Transverse colon (tissue), 4 donors: ENCODE measurements around the gene SLC22A15. TPM values are rescaled to one million over a fixed set of nuclear protein-coding genes. Genes with fewer than 3 reads are reported as not detected.

ENCODE experiments used
- DNase-seq: peaks from one replicate; pipeline ENCODE4 v3.0.0-alpha.2; 2019
- H3K27ac ChIP-seq, 4 donors: fragments of 200-600 bp; sonication (generic); 2 replicates each; pipeline ENCODE4 v1.5.1; 2016 to 2018; ENCODE audit warnings: inconsistent platforms in 4 of 4
- H3K27me3 ChIP-seq: fragments of 200-600 bp; sonication (generic); 2 replicates; pipeline ENCODE4 v1.5.1; 2017; ENCODE audit warnings: inconsistent platforms
- H3K36me3 ChIP-seq, 4 donors: fragments of 200-600 bp; sonication (generic); 2 replicates each; pipeline ENCODE4 v1.5.1; 2017 to 2019; ENCODE audit warnings: inconsistent platforms in 4 of 4
- H3K4me1 ChIP-seq, 4 donors: fragments of 200-600 bp; sonication (generic); 2 replicates each; pipeline ENCODE4 v1.5.1; 2017 to 2020; ENCODE audit warnings: inconsistent platforms in 4 of 4
- H3K4me3 ChIP-seq, 4 donors: fragments of 200-600 bp; sonication (generic); 1 replicate in 1 of 4; 2 replicates in 3 of 4; pipeline versions ENCODE4 v1.5.1 to v1.6.1; 2017 to 2019; ENCODE audit warnings: inconsistent platforms in 4 of 4
- H3K9me3 ChIP-seq, 2 donors: fragments of 200-600 bp; sonication (generic); 2 replicates each; pipeline ENCODE4 v1.5.1; 2017 to 2019; ENCODE audit warnings: inconsistent platforms in 2 of 2
- EP300 ChIP-seq: sonication (generic); formaldehyde crosslinking; IDR thresholded peaks from one replicate; pipeline ENCODE4 v1.6.1; 2017; ENCODE audit warnings: antibody characterized with exemption, low read depth
- POLR2A ChIP-seq: fragments of 450-650 bp; IDR thresholded peaks from one replicate; pipeline ENCODE4 v1.6.1; 2016; ENCODE audit warnings: antibody characterized with exemption, mild to moderate bottlenecking, moderate library complexity
- POLR2AphosphoS5 ChIP-seq, 3 donors: sonication (generic); formaldehyde crosslinking; IDR thresholded peaks; one replicate each; pipeline ENCODE4 v1.6.1; 2016; ENCODE audit warnings: antibody characterized with exemption in 3 of 3
- WGBS, 2 donors: methylation state at CpG; one replicate each; pipeline ENCODE4 v1.1.5; 2018; ENCODE audit warnings: low coverage in 1 of 2; 5-methylcytosine and 5-hydroxymethylcytosine counted together
- in situ Hi-C, 4 donors: fragments of 200-750 bp; cut with MboI; loops; one replicate each; pipeline versions ENCODE4 v1.15.0 to v1.15.1; 2017; ENCODE audit warnings: low sequenced_read_pairs in 3 of 4, low pct_ligation_motif_present in 1 of 4, low pct_unique_long_range_greater_than_20kb in 1 of 4
- intact Hi-C: fragments of 100-400 bp; cut with DNase I; formaldehyde crosslinking; loops from one replicate; pipeline ENCODE4 v1.15.1; 2023; ENCODE audit warnings: low total_unique reads
- total RNA-seq, 4 donors: library from RNA; depleted of rRNA; stranded (reverse); fragments of >200 nt; gene quantifications; one replicate each; pipeline ENCODE4 v1.1.0, GENCODE V29; 2016
- TF ChIP-seq, protein P1 (sequence below), 5 experiments: fragments of 200-600 bp in 3 of 5; fragments of 450-650 bp in 2 of 5; sonication (generic) in 3 of 5; IDR thresholded peaks; 1 replicate in 2 of 5; 2 replicates in 3 of 5; pipeline ENCODE4 v1.5.1; 2016 to 2017; ENCODE audit warnings: antibody characterized with exemption in 5 of 5, inconsistent platforms in 3 of 5, mild to moderate bottlenecking in 2 of 5, moderate library complexity in 1 of 5

Gene SLC22A15
- total RNA-seq, 4 donors from 2014 or later = 1.9 to 5.6 (median 3.4) TPM

DNA sequence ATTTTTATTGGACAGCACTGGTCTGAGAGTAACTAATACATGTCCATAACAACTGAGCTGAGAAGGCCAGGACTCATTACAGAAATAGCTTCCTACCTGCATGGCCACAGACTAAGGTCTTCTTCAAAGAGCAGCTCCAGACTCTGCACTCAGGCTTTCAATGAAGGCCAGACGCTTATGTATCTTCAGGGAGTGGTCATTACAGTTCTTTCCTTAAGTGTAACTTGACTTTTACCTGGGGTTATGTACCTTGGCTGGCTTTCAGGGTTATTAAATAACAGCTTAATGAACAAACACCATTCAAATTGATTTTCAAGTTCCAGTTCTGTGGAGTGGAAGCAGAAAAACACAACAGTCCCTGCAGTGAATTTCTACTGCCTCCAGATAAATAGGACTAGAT is 23.8 kb upstream of the SLC22A15 start:
- intact Hi-C loops (no loop called here), in situ Hi-C loops (no loop called here)
- Histone ChIP-seq H3K4me1 (no peaks in the 10 kb centered on the region), H3K36me3 (no peaks in the 10 kb centered on the region), H3K27me3 (peaks cover 6% of the 10 kb centered on the region), H3K9me3 (no peaks in the 10 kb centered on the region), H3K27ac (no peak overlapping the region), H3K4me3 (no peak overlapping the region)
- DNase-seq = no peak
- 0% methylated on average over 1 of the region's 1 CpG for WGBS, 2 donors
- TF ChIP-seq EP300 (no peak), POLR2A (no peak), POLR2AphosphoS5 (IDR thresholded peaks at IDR 0.05) (no peak)
- TF ChIP-seq, protein P1, sequence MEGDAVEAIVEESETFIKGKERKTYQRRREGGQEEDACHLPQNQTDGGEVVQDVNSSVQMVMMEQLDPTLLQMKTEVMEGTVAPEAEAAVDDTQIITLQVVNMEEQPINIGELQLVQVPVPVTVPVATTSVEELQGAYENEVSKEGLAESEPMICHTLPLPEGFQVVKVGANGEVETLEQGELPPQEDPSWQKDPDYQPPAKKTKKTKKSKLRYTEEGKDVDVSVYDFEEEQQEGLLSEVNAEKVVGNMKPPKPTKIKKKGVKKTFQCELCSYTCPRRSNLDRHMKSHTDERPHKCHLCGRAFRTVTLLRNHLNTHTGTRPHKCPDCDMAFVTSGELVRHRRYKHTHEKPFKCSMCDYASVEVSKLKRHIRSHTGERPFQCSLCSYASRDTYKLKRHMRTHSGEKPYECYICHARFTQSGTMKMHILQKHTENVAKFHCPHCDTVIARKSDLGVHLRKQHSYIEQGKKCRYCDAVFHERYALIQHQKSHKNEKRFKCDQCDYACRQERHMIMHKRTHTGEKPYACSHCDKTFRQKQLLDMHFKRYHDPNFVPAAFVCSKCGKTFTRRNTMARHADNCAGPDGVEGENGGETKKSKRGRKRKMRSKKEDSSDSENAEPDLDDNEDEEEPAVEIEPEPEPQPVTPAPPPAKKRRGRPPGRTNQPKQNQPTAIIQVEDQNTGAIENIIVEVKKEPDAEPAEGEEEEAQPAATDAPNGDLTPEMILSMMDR (IDR thresholded peaks at IDR 0.05) = no peak

DNA sequence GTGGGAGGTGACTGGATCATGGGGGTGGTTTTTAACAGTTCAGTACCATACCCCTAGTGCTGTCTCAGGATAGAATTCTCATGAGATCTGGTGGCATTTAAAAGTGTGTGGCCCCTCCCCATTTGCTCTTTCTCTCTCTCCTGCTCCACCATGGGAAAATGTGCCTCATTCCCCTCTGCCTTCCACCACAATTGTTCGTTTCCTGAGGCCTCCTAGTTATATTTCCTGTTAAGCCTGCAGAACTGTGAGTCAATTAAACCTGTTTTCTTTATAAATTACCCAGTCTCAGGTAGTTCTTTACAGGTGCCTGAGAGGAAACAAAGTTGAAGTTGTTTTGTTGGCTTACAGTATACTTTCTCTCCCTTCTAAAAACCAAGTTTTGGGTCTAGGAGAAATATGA is 23.1 kb upstream of the SLC22A15 start:
- no peak overlapping the region for H3K27ac ChIP-seq
- peaks cover 6% of the 10 kb centered on the region for H3K27me3 ChIP-seq
- intact Hi-C loops (no loop called here), in situ Hi-C loops (no loop called here)
- TF ChIP-seq EP300 = no peak
- TF ChIP-seq, protein P1 (IDR thresholded peaks at IDR 0.05) = no peak
- no peak for TF ChIP-seq POLR2AphosphoS5 (IDR thresholded peaks at IDR 0.05)
- TF ChIP-seq POLR2A = no peak
- 55% methylated on average over 1 of the region's 1 CpG; no CpG with 5 or more reads in 1 of the 2 donors for WGBS, 2 donors
- no peaks in the 10 kb centered on the region for H3K4me1 ChIP-seq
- no peak for DNase-seq
- H3K9me3 ChIP-seq = no peaks in the 10 kb centered on the region
- no peak overlapping the region for H3K4me3 ChIP-seq
- H3K36me3 ChIP-seq = no peaks in the 10 kb centered on the region

DNA sequence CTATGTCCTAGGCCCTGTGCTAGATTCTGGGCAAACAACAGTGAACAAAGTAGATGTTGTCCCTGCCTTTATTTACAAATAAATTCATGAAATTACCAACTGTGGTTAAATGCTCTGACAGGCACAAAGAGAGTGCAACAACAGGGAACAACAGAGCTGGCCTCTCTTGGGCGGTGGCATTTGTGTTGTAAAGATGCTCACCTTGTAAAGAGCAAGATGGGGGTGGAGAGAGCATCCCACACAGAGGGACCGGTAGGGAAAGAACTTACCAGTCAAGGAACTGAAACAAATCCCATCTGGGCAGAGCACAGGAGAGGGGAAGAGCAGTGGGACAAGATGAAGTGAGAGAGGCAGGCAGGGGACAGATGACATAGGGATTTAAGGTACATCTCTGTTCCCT is 21.6 kb upstream of the SLC22A15 start:
- Histone ChIP-seq H3K27ac (no peak overlapping the region), H3K9me3 (no peaks in the 10 kb centered on the region), H3K36me3 (no peaks in the 10 kb centered on the region), H3K4me3 (no peak overlapping the region), H3K4me1 (no peaks in the 10 kb centered on the region), H3K27me3 (peaks cover 6% of the 10 kb centered on the region)
- in situ Hi-C loops (no loop called here), intact Hi-C loops (no loop called here)
- TF ChIP-seq POLR2AphosphoS5 (IDR thresholded peaks at IDR 0.05) (no peak), POLR2A (no peak), EP300 (no peak)
- TF ChIP-seq, protein P1 (IDR thresholded peaks at IDR 0.05) = no peak
- 47 to 92% methylated on average over 2 of the region's 2 CpGs for WGBS, 2 donors
- DNase-seq = no peak

DNA sequence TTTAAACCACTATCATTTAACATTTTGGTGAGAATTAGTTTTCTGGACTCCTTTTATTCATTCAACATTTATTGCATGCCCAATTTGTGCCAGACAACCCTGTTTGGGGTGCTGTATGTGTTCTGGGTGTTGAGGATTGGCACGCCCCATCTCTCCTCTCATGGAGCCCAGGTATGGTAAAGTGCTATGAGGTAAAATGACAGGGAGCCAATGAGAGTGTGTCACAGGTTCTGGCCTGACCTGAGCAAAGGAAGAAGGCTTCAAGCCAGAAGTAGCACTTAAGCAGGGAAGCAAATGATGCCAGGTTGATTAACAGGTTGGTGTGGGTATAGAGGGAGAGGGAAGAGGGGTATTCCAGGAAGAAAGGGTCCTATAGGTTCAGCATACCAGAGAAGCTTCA is 21.1 kb upstream of the SLC22A15 start:
- Histone ChIP-seq H3K4me1 (no peaks in the 10 kb centered on the region), H3K27ac (no peak overlapping the region), H3K4me3 (no peak overlapping the region), H3K27me3 (peaks cover 6% of the 10 kb centered on the region), H3K36me3 (no peaks in the 10 kb centered on the region), H3K9me3 (no peaks in the 10 kb centered on the region)
- WGBS, 2 donors = 79% methylated on average over 1 of the region's 1 CpG; no CpG with 5 or more reads in 1 of the 2 donors
- in situ Hi-C loops (no loop called here), intact Hi-C loops (no loop called here)
- TF ChIP-seq, protein P1 (IDR thresholded peaks at IDR 0.05) = no peak
- no peak for TF ChIP-seq POLR2A
- no peak for TF ChIP-seq POLR2AphosphoS5 (IDR thresholded peaks at IDR 0.05)
- no peak for TF ChIP-seq EP300
- DNase-seq = no peak
